Activated T-cell treated with anti-CD3 and anti-CD28 coated beads for 24 hours (primary cell): ENCODE results near the gene TMED10.
"Not testable (repeated sequence)": the region's sequence is repeated elsewhere in the genome, so short reads cannot be mapped to it uniquely, and the experiment has no call there.

Experiments used
- DNase-seq: peaks from one replicate; pipeline ENCODE4 v3.0.0-alpha.2; 2020; ENCODE audit warnings: low read depth

The TMED10 gene

GRCh38 chr14:75158843-75159614 is 17.4 kb downstream of the TMED10 start:
- DNase-seq = no peak

GRCh38 chr14:75156901-75157300 is 19.5 kb downstream of the TMED10 start:
- DNase-seq = no peak

- no peak for DNase-seq
Observed at GRCh38 chr14:75156111-75156510, 20.3 kb downstream of the TMED10 start.

- DNase-seq = no peak
Observed at GRCh38 chr14:75155169-75155568, 21.2 kb downstream of the TMED10 start.

- no peak for DNase-seq
Observed at GRCh38 chr14:75153295-75153694, 23.1 kb downstream of the TMED10 start.

- no peak for DNase-seq
Observed at GRCh38 chr14:75151851-75152250, 24.6 kb downstream of the TMED10 start.

GRCh38 chr14:75150637-75151036 is 25.8 kb downstream of the TMED10 start:
- DNase-seq = not testable (repeated sequence)

GRCh38 chr14:75150150-75150549 is 26.3 kb downstream of the TMED10 start:
- no peak for DNase-seq

GRCh38 chr14:75147423-75148071 is 28.9 kb downstream of the TMED10 start:
- DNase-seq = no peak

- DNase-seq = no peak
Observed at GRCh38 chr14:75144944-75145343, 31.5 kb downstream of the TMED10 start.

- DNase-seq = no peak
Observed at GRCh38 chr14:75143761-75144527, 32.5 kb downstream of the TMED10 start.

- no peak for DNase-seq
Observed at GRCh38 chr14:75142494-75142893, 33.9 kb downstream of the TMED10 start.

GRCh38 chr14:75141967-75142366 is 34.4 kb downstream of the TMED10 start:
- no peak for DNase-seq

GRCh38 chr14:75141062-75141461 is 35.4 kb downstream of the TMED10 start:
- DNase-seq = no peak

GRCh38 chr14:75140620-75141019 is 35.8 kb downstream of the TMED10 start:
- no peak for DNase-seq

GRCh38 chr14:75139185-75139584 is 37.2 kb downstream of the TMED10 start:
- no peak for DNase-seq

- DNase-seq = no peak
Observed at GRCh38 chr14:75138492-75138891, 37.9 kb downstream of the TMED10 start.

GRCh38 chr14:75134644-75135043 is 41.8 kb downstream of the TMED10 start:
- DNase-seq = no peak

GRCh38 chr14:75133597-75133996 is 42.8 kb downstream of the TMED10 start:
- DNase-seq = no peak

- DNase-seq = peak; percentile 43
Observed at GRCh38 chr14:75132382-75133086, 43.9 kb downstream of the TMED10 start.

GRCh38 chr14:75128596-75128990 is 47.8 kb downstream of the TMED10 start:
- DNase-seq = no peak

GRCh38 chr14:75127903-75128595 is 48.4 kb downstream of the TMED10 start:
- DNase-seq = no peak
